GM12892 (cell line): ENCODE results near the gene SLC49A4.

Experiments used
- POLR2A ChIP-seq: IDR thresholded peaks from 2 replicates; pipeline ENCODE4 v1.6.1; 2011; ENCODE audit warnings: low read depth, low read length, control low read depth
- POLR2AphosphoS5 ChIP-seq: IDR thresholded peaks from 2 replicates; pipeline ENCODE4 v1.6.1; 2011; ENCODE audit warnings: low read depth, low read length, control low read depth
- TAF1 ChIP-seq: IDR thresholded peaks from 2 replicates; pipeline ENCODE4 v1.6.1; 2011; ENCODE audit warnings: low read depth, mild to moderate bottlenecking, control low read depth, low read length, borderline replicate concordance

DNA sequence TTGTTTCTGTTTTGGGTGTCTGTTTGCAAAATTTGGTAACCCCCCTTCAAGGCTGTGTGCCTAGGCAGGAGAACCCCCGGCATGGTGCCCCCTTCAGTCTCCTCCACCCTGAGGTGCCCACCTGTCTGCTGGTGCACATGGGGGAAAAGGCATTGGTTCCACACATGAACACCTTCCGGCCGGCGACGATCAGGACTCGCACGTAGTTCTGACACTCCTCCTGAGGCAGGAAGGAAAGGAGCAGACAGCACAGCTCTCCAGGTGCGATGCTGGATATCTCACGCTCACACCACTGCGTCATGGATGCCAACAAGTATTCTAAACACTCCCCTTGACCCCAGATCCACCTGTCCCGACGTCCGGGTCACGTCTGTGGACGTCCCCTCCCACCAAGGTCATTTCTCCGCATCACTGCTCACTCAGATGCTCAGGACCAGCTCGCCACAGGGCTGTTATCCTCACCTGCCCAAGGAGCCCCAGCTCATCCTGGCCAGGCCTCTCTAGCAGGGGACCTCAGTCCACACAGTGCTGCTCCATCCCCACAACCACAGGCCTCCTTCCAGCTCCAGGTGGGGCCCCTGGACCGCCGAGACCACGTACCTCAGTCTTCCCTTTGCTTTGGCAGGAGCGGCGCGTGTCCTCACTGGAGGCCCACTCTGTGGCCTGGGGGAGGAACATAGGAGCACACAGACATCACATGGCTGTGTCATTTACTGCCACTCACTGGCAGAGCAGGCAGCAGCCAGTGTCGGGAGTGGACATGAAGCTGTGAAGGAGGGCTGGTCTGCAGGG is 133.7 kb downstream of the SLC49A4 start:
- TF ChIP-seq TAF1 (no peak), POLR2AphosphoS5 (no peak), POLR2A (no peak)
